K562 (cell line): ENCODE data around the gene E2F7. TPM values are rescaled to one million over a fixed set of nuclear protein-coding genes. Genes with fewer than 3 reads are reported as not detected.

Source experiments
- ATAC-seq: fragments of 200-7000 bp; cut with Tn5 transposase; 3 replicates; pipeline ENCODE4 v1.9.1; 2020; ENCODE audit warnings: moderate library complexity
- BruUV-seq: library from RNA; stranded (reverse); fragments of 400-500 nt; replicated peaks from 2 replicates; lab custom pipeline; 2021; lab: Mats Ljungman, UMichigan
- CTCF ChIA-PET: fragments of 300-600 bp; formaldehyde crosslinking; extraction: SDS; loops from one replicate; lab custom pipeline; 2021; ENCODE audit warnings: low intra/inter-chr PET ratio; lab: Yijun Ruan, JAX
- POLR2A ChIA-PET: fragments of 300-600, 350-650 bp; sonication (Branson Sonifier 250); formaldehyde crosslinking; extraction: SDS; loops from one replicate; lab custom pipeline; 2021; ENCODE audit warnings: antibody characterized with exemption, inconsistent platforms; lab: Yijun Ruan, JAX
- DNase-seq, 4 experiments: peaks; one replicate each; pipeline versions ENCODE4 v3.0.0 to v3.0.0-alpha.2; 2011 to 2018; ENCODE audit warnings: low spot score in 3 of 4, mixed read lengths in 3 of 4; ENCODE audit errors: extremely low read depth in 1 of 4
- FAIRE-seq: peaks from 2 replicates; lab custom pipeline; 2011; peaks lifted over from hg19 to GRCh38; lab: Jason Lieb, UNC
- H2AFZ ChIP-seq: 2 replicates; pipeline ENCODE4 v1.6.0; 2011; ENCODE audit warnings: low read depth, low read length, control low read depth, inconsistent platforms
- H3K27ac ChIP-seq: fragments of 200-600 bp; 3 replicates; pipeline ENCODE4 v1.8.0; 2011; ENCODE audit warnings: low read depth, mild to moderate bottlenecking, control low read depth, inconsistent platforms, low read length, moderate library complexity, mixed read lengths; ENCODE audit errors: extremely low read depth
- H3K27me3 ChIP-seq, 2 experiments: fragments of 300-600 bp in 1 of 2; 2 replicates in 1 of 2; 3 replicates in 1 of 2; pipeline versions ENCODE4 v1.6.0 to v1.8.0; 2011; ENCODE audit warnings: inconsistent platforms in 2 of 2, low read length in 2 of 2, mild to moderate bottlenecking in 1 of 2, mixed read lengths in 1 of 2, moderate library complexity in 1 of 2; ENCODE audit not compliant: control insufficient read depth in 2 of 2, insufficient read depth in 2 of 2
- H3K36me3 ChIP-seq: fragments of 300-600 bp; 3 replicates; pipeline ENCODE4 v1.8.0; 2011; ENCODE audit warnings: mild to moderate bottlenecking, low read length, inconsistent platforms; ENCODE audit not compliant: control insufficient read depth, insufficient read depth
- H3K4me1 ChIP-seq, 2 experiments: fragments of 200-600 bp in 1 of 2; replicated peaks in 1 of 2; 2 replicates in 1 of 2; 3 replicates in 1 of 2; pipeline versions ENCODE4 v1.5.1 to v1.8.0; 2011; ENCODE audit warnings: inconsistent platforms in 2 of 2, low read length in 2 of 2, mild to moderate bottlenecking in 1 of 2, mixed read lengths in 1 of 2, moderate library complexity in 1 of 2; ENCODE audit not compliant: control insufficient read depth in 2 of 2, insufficient read depth in 2 of 2
- H3K4me2 ChIP-seq: 2 replicates; pipeline ENCODE4 v1.6.1; 2011; ENCODE audit warnings: low read length, control low read depth, inconsistent platforms, mixed read lengths; ENCODE audit not compliant: insufficient read depth
- H3K4me3 ChIP-seq: fragments of 200-600 bp; sonication (generic), shearing (Covaris generic); 2 replicates; pipeline ENCODE4 v1.5.1; 2016; ENCODE audit warnings: control low read depth, inconsistent platforms
- H3K79me2 ChIP-seq: fragments of 200-600 bp; 3 replicates; pipeline ENCODE4 v1.8.0; 2011; ENCODE audit warnings: low read length, inconsistent platforms; ENCODE audit not compliant: control insufficient read depth, insufficient read depth
- H3K9ac ChIP-seq, 2 experiments: 2 replicates each; pipeline versions ENCODE4 v1.6.0 to v1.6.1; 2011; ENCODE audit warnings: low read depth in 2 of 2, low read length in 2 of 2, control low read depth in 1 of 2, inconsistent platforms in 1 of 2, mild to moderate bottlenecking in 1 of 2, mixed read lengths in 1 of 2; ENCODE audit not compliant: insufficient read depth in 1 of 2
- H3K9me1 ChIP-seq: one replicate; pipeline ENCODE4 v1.6.0; 2011; ENCODE audit warnings: inconsistent platforms, mild to moderate bottlenecking, low read length, moderate library complexity; ENCODE audit not compliant: control insufficient read depth, insufficient read depth
- H3K9me3 ChIP-seq: replicated peaks from 2 replicates; pipeline ENCODE4 v1.5.1; 2011; ENCODE audit warnings: low read depth, low read length, inconsistent platforms; ENCODE audit not compliant: control insufficient read depth, insufficient read depth
- H4K20me1 ChIP-seq: replicated peaks from 2 replicates; pipeline ENCODE4 v1.6.1; 2011; ENCODE audit warnings: low read length, inconsistent platforms, mixed read lengths; ENCODE audit not compliant: control insufficient read depth, insufficient read depth
- BDP1 ChIP-seq: IDR thresholded peaks from 3 replicates; pipeline ENCODE4 v1.6.1; 2011; ENCODE audit not compliant: insufficient read length, insufficient read depth
- CCNT2 ChIP-seq: IDR thresholded peaks from 2 replicates; pipeline ENCODE4 v1.6.1; 2011; ENCODE audit warnings: borderline replicate concordance, low read depth, mild to moderate bottlenecking, moderate library complexity, mixed read lengths, low read length; ENCODE audit not compliant: insufficient read length; ENCODE audit errors: extremely low read depth
- DPF2 ChIP-seq: fragments of 450-650 bp; IDR thresholded peaks from 2 replicates; pipeline ENCODE4 v1.6.1; 2016
- E4F1 ChIP-seq: fragments of 250-450 bp; sonication (Bioruptor Pico); IDR thresholded peaks from 2 replicates; pipeline ENCODE4 v1.5.0; 2021; ENCODE audit warnings: mild to moderate bottlenecking, borderline replicate concordance
- HLTF ChIP-seq: fragments of 450-650 bp; IDR thresholded peaks from 2 replicates; pipeline ENCODE4 v1.6.1; 2016
- HMGN3 ChIP-seq: IDR thresholded peaks from 2 replicates; pipeline ENCODE4 v1.6.1; 2011; ENCODE audit warnings: borderline replicate concordance, low read depth, mild to moderate bottlenecking, mixed read lengths, low read length; ENCODE audit not compliant: insufficient read length; ENCODE audit errors: extremely low read depth
- MTA3 ChIP-seq: fragments of 450-650 bp; formaldehyde crosslinking; IDR thresholded peaks from 2 replicates; pipeline ENCODE4 v1.6.1; 2017; ENCODE audit warnings: mild to moderate bottlenecking, borderline replicate concordance
- NCOA2 ChIP-seq, 2 experiments: fragments of 450-650 bp; IDR thresholded peaks; 2 replicates each; pipeline ENCODE4 v1.6.1; 2018; ENCODE audit warnings: mild to moderate bottlenecking in 2 of 2, moderate library complexity in 1 of 2; ENCODE audit not compliant: partially characterized antibody in 2 of 2
- NFRKB ChIP-seq: fragments of 450-650 bp; IDR thresholded peaks from 2 replicates; pipeline ENCODE4 v1.6.1; 2016; ENCODE audit warnings: low read depth
- PTBP1 ChIP-seq: fragments of 200-400 bp; formaldehyde crosslinking; IDR thresholded peaks from 2 replicates; pipeline ENCODE4 v1.6.1; 2017; ENCODE audit warnings: low read depth, low read length
- PTTG1 ChIP-seq: fragments of 450-650 bp; IDR thresholded peaks from 2 replicates; pipeline ENCODE4 v1.6.1; 2016; ENCODE audit warnings: low read depth, mild to moderate bottlenecking, missing genetic modification characterization, missing compliant biosample characterization
- SETDB1 ChIP-seq: IDR thresholded peaks from one replicate; pipeline ENCODE4 v1.6.1; 2012; ENCODE audit warnings: low read length, control low read depth, inconsistent platforms
- THRAP3 ChIP-seq: fragments of 450-650 bp; IDR thresholded peaks from 2 replicates; pipeline ENCODE4 v1.6.1; 2016; ENCODE audit warnings: mild to moderate bottlenecking, inconsistent platforms, borderline replicate concordance
- WGBS: fragments of 100-300 bp; shearing (Covaris generic); methylation state at CpG from one replicate; pipeline ENCODE4 v1.1.6; 2016; ENCODE audit warnings: low coverage, mixed read lengths; ENCODE audit not compliant: insufficient coverage; ENCODE audit errors: missing lambda C conversion rate; 5-methylcytosine and 5-hydroxymethylcytosine counted together
- in situ Hi-C: fragments of 300-500 bp; cut with MboI; formaldehyde crosslinking; loops from 4 replicates; pipeline ENCODE4 v1.15.0; 2018; ENCODE audit warnings: inconsistent platforms, mixed read lengths
- intact Hi-C: fragments of 100-400 bp; cut with micrococcal nuclease; formaldehyde crosslinking; loops from 2 replicates; pipeline ENCODE4 v1.14.2; 2022
- polyA plus RNA-seq, 8 experiments: library from polyadenylated mRNA; depleted of rRNA in 4 of 8; stranded (reverse) in 5 of 8; unstranded in 3 of 8; fragments of >200 nt; fragmentation: Nextera tagmentation in 2 of 8; fragmentation: Illumina TruSeq in 1 of 8; extraction: Ambion mirVana in 2 of 8; extraction: Trizol in 1 of 8; gene quantifications; 2 replicates each; pipeline versions ENCODE4 v1.2.1 to v1.2.3, GENCODE V29; 2011 to 2014; ENCODE audit warnings: inconsistent platforms in 1 of 8, missing spikeins in 1 of 8
- total RNA-seq, 7 experiments: library from RNA; depleted of rRNA in 6 of 7; stranded (reverse); fragments of >200 nt in 6 of 7; fragmentation: Illumina TruSeq in 2 of 7; extraction: Trizol in 2 of 7; gene quantifications; 2 replicates each; pipeline versions ENCODE4 v1.2.1 to v1.2.3, GENCODE V29; 2011 to 2021; ENCODE audit warnings: low replicate concordance in 1 of 7
- TF ChIP-seq, protein P1 (sequence below): fragments of 250-450 bp; sonication (Bioruptor Pico); IDR thresholded peaks from 2 replicates; pipeline ENCODE4 v1.5.0; 2020; ENCODE audit warnings: mild to moderate bottlenecking, borderline replicate concordance
- TF ChIP-seq, protein P2 (sequence below): fragments of 250-450 bp; sonication (Bioruptor Pico); IDR thresholded peaks from 2 replicates; pipeline ENCODE4 v1.8.0; 2021; ENCODE audit warnings: borderline replicate concordance, mild to moderate bottlenecking, moderate library complexity; ENCODE audit not compliant: poor library complexity, severe bottlenecking
- TF ChIP-seq, protein P3 (sequence below): fragments of 450-650 bp; IDR thresholded peaks from 2 replicates; pipeline ENCODE4 v1.6.1; 2018; ENCODE audit warnings: mild to moderate bottlenecking, low read depth; ENCODE audit not compliant: partially characterized antibody

Gene E2F7
- total and polyA plus RNA-seq, 9 of the 15 experiments (the other 6 are each of a cell fraction or from before 2014, with no cell fraction given): 3.4 to 13.6 (median 8.1) TPM

DNA sequence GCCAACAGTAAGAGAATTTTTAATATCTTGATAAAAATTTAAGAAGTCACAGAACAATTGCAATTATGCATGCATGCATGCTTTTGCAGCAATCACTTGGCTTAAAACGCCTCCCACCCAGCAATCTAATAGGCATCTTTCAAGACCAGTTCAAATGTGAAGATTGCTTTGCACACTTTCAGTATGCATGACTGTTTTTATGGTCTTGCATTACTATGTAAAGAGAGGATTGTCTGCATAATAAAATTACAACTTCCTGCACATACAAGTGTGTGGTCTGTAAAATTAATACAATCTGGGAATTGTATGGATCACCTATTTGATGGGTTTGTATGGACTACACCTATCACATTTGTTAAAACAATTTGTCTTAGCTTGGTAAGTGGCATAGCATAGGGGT lies 48.8 kb downstream of the E2F7 start (continued):
- TF ChIP-seq, protein P1, sequence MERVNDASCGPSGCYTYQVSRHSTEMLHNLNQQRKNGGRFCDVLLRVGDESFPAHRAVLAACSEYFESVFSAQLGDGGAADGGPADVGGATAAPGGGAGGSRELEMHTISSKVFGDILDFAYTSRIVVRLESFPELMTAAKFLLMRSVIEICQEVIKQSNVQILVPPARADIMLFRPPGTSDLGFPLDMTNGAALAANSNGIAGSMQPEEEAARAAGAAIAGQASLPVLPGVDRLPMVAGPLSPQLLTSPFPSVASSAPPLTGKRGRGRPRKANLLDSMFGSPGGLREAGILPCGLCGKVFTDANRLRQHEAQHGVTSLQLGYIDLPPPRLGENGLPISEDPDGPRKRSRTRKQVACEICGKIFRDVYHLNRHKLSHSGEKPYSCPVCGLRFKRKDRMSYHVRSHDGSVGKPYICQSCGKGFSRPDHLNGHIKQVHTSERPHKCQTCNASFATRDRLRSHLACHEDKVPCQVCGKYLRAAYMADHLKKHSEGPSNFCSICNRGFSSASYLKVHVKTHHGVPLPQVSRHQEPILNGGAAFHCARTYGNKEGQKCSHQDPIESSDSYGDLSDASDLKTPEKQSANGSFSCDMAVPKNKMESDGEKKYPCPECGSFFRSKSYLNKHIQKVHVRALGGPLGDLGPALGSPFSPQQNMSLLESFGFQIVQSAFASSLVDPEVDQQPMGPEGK (CRISPR knock-in tag): no peak
- no peak for TF ChIP-seq PTBP1
- TF ChIP-seq THRAP3: no peak
- TF ChIP-seq PTTG1 (tag): no peak
- TF ChIP-seq NCOA2 (IDR thresholded peaks at IDR 0.05; ENCODE audit: partially characterized antibody in 2 of 2): no peak
- no peak for TF ChIP-seq MTA3
- TF ChIP-seq, protein P2, sequence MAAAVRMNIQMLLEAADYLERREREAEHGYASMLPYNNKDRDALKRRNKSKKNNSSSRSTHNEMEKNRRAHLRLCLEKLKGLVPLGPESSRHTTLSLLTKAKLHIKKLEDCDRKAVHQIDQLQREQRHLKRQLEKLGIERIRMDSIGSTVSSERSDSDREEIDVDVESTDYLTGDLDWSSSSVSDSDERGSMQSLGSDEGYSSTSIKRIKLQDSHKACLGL: no peak
- no peak for TF ChIP-seq CCNT2

GRCh38 chr12:77013091-77013490 lies 52.3 kb downstream of the E2F7 start:
- Histone ChIP-seq H2AFZ (no peak overlapping the region), H3K27me3 (no peaks in the 10 kb centered on the region; a peak in 1 of 5 replicates), H3K9me3 (no peaks in the 10 kb centered on the region), H4K20me1 (no peaks in the 10 kb centered on the region), H3K36me3 (no peaks in the 10 kb centered on the region), H3K79me2 (no peaks in the 10 kb centered on the region), H3K9me1 (no peaks in the 10 kb centered on the region), H3K4me2 (no peak overlapping the region), H3K27ac (no peak overlapping the region), H3K4me1 (no peaks in the 10 kb centered on the region; a peak in 1 of 5 replicates), H3K9ac (no peak overlapping the region), H3K4me3 (no peak overlapping the region)
- FAIRE-seq: no peak
- in situ Hi-C loops: no loop called here
- WGBS: 0% methylated on average over 1 of the region's 1 CpG
- no TSS peak for BruUV-seq
- DNase-seq: no peak
- ChIA-PET POLR2A (interaction anchor here (0.6 kb wide), 1 partner anchor 8 kb away, joined by 3 read pairs; no protein-coding TSS in a partner anchor), CTCF (no interaction called here)
- ATAC-seq: no peak
- intact Hi-C loops: loop anchor here (5.0 kb wide), 2 partner anchors 76 to 136 kb away; partner anchors contain the start of gene CSRP2
- TF ChIP-seq, protein P3, sequence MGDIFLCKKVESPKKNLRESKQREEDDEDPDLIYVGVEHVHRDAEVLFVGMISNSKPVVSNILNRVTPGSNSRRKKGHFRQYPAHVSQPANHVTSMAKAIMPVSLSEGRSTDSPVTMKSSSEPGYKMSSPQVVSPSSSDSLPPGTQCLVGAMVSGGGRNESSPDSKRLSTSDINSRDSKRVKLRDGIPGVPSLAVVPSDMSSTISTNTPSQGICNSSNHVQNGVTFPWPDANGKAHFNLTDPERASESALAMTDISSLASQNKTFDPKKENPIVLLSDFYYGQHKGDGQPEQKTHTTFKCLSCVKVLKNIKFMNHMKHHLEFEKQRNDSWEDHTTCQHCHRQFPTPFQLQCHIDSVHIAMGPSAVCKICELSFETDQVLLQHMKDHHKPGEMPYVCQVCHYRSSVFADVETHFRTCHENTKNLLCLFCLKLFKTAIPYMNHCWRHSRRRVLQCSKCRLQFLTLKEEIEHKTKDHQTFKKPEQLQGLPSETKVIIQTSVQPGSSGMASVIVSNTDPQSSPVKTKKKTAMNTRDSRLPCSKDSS: no peak
- TF ChIP-seq HMGN3 (no peak), BDP1 (no peak), E4F1 (CRISPR knock-in tag) (no peak), NFRKB (no peak), HLTF (no peak), SETDB1 (no peak), DPF2 (no peak)
